Activated naive CD8-positive, alpha-beta T cell treated with anti-CD3 and anti-CD28 coated beads, Interleukin-2, amount 50 U/mL, for 16 hours (primary cell): Measurements from ENCODE around the gene GCLC.

Experiments
- DNase-seq: peaks from one replicate; pipeline ENCODE4 v3.0.0-alpha.2; 2020; ENCODE audit warnings: low read depth, low spot score

Gene GCLC

GRCh38 chr6:53451165-53451564 lies 93.7 kb downstream of the GCLC start:
- no peak for DNase-seq

- DNase-seq, result no peak
Observed at GRCh38 chr6:53447865-53448264, 97.0 kb downstream of the GCLC start.
